ENCODE measurements around the gene AIFM2.

The AIFM2 gene

GRCh38 chr10:70146489-70147258 lies 14.0 kb upstream of the AIFM2 start, which contains the start of gene TYSND1:
Gene TYSND1 (minus strand): TSS chr10:70146700. CDS start chr10:70146586, 114 bp downstream.
- peak; percentile 85 to 88 for DNase-seq (ENCODE audit: low read depth in 2 of 2)

- peak; percentile 51 to 56 for DNase-seq (ENCODE audit: low read depth in 2 of 2)
Observed at GRCh38 chr10:70145666-70146488, 13.3 kb upstream of the AIFM2 start.

DNA sequence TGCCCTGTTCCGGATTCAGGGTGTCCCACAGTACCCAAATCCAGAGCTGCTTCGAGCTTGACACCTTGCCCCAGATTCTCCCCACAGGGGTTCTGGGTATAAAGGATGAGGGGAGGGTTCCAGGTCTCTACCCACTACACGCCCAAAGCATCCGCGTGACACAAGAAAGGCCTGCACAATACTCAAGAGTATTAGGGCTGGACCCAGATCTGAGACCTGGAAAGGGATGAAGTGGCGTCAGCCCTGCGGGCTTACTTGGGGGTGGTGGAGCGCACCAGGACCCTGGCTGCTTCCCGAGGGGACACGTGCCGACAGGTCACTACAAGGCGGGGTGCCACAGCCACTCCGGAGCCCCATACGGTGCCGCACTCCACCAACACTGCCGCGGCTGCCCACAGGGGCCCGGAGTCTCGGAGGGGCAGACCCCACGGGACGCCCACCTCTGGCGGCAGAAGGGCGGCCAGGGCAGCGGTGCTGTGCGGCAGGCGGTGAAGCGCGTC lies 12.6 kb upstream of the AIFM2 start:
- no peak for DNase-seq (ENCODE audit: low read depth in 2 of 2)

DNA sequence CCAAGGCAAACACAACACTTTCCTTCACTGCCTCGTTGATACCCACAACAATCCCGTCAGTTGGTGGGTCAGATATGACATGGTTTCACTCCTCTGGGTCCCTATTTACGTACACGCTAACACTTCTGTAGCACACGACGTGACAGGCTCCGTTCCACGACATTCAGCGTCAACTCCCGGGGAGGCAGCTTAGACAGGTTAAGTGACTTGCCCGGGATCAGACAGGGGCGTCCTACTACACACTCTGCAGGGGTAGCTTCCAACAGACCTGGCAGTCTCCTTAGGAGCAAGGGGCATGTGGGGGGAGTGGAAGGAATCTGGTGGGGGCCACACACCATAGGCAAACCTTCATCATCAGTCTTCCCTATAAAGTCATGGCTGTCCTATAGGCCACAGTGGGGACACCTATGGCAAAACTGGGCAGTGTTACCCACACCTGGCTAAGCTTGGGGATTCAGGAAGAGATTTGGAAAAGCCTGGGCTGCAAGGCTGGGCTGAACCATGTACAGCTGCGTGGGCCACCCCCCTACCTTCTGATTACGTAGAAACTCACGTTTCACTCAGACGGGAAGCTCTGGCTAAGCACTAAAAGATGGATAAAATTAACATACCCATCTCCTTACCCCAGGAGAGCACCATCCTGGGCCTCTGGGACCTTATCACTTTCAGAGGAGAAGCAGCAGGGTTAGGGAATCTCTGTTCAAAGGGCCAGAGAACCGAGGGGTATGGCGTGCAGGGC lies 11.9 kb upstream of the AIFM2 start:
- DNase-seq (ENCODE audit: low read depth in 2 of 2), result no peak

DNA sequence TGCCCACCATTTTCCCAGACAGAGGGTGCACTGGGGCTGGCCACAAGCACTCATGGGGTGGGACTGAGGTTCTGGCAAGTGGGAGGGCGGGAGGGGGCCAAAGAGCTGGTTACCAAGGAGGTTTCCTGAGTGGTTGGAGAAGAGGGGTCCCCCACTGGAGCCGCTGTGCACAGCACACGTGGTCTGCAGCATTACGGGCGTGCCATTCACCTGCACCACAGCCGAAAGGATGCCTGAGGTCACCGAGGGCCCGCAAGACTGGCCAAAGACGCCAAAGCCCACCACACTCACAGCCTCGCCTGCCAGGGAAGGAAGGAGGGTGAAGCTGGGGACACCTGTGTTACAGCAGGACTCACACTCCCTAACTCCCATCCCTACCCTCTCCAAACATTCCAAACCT lies 9.9 kb upstream of the AIFM2 start:
- no peak for DNase-seq (ENCODE audit: low read depth in 2 of 2)

- no peak for DNase-seq (ENCODE audit: low read depth in 2 of 2)
Observed at GRCh38 chr10:70140297-70140696, 7.7 kb upstream of the AIFM2 start.

DNA sequence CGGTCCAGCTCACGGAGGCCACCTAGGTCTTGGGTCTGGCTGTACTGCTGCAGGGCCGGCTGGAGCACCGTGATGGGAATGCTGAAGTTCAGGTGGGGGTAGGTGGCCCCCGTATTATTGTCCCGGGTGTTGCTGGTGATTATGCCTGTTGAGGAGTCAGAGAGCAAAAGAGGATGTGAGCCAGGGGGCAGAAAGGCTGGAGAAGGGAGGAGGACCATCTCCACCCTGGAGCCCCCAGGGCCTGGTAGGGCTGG lies 7.3 kb upstream of the AIFM2 start:
- DNase-seq (ENCODE audit: low read depth in 2 of 2), result no peak

GRCh38 chr10:70139151-70139996 lies 6.7 kb upstream of the AIFM2 start:
- DNase-seq (ENCODE audit: low read depth in 2 of 2), result no peak

GRCh38 chr10:70137927-70138883 lies 5.6 kb upstream of the AIFM2 start:
- DNase-seq (ENCODE audit: low read depth in 2 of 2), result no peak

- DNase-seq (ENCODE audit: low read depth in 2 of 2), result no peak
Observed at GRCh38 chr10:70137135-70137534, 4.5 kb upstream of the AIFM2 start.

DNA sequence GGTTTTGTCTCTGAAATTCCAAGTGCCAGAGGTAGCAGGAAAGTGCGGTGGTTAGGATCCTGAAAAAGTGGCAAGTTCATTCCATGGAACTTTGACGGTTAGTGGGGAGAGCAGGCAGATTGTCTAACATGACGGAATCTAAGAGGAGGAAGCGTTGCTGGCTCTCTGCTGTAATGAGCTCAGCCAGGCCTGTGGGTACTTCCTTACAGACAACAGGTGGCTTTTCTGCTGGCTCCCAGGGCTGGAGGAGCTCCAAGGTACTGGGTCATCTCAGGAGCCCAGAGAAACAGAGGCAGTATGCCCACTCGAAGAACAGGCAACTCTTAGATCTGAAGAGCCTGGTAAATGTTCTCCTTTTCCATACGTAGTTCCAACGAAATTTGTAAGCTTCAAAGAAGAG lies 3.1 kb upstream of the AIFM2 start:
- DNase-seq (ENCODE audit: low read depth in 2 of 2), result no peak

GRCh38 chr10:70135046-70135445 lies 2.4 kb upstream of the AIFM2 start:
- no peak for DNase-seq (ENCODE audit: low read depth in 2 of 2)

- no peak for DNase-seq (ENCODE audit: low read depth in 2 of 2)
Observed at GRCh38 chr10:70131560-70131937, 1.1 kb downstream of the AIFM2 start.

DNA sequence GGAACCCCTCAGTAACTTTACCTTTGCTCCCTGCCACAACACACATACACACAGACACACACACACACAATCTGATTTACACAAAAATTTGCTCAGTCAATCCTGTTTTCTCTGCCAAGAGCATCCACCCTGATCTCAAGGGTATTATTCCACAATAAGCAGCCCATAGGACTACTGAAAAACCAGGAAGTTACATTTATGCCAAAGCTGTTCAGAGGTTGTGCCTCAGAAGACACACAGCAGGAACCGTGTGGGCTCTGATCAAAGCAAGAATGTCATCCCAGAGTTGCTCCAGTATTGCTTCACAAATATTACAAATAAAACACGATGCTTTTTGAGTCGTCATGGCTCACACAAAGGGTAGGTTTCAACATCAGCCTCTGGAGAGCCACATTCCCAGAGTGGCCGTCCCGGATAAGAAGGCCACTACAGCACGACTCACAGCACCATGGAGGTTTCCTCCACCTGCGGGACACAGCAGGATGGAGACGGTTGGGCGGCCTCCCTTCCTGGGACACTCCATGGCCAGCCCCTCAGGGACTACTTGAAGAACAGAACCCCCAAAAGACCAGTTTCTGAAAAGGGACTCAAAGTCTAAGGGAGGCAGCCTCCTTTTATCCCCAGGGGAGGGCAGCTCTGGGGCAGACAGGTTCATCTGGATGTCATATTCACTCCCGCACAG lies 1.6 kb downstream of the AIFM2 start:
- no peak for DNase-seq (ENCODE audit: low read depth in 2 of 2)

DNA sequence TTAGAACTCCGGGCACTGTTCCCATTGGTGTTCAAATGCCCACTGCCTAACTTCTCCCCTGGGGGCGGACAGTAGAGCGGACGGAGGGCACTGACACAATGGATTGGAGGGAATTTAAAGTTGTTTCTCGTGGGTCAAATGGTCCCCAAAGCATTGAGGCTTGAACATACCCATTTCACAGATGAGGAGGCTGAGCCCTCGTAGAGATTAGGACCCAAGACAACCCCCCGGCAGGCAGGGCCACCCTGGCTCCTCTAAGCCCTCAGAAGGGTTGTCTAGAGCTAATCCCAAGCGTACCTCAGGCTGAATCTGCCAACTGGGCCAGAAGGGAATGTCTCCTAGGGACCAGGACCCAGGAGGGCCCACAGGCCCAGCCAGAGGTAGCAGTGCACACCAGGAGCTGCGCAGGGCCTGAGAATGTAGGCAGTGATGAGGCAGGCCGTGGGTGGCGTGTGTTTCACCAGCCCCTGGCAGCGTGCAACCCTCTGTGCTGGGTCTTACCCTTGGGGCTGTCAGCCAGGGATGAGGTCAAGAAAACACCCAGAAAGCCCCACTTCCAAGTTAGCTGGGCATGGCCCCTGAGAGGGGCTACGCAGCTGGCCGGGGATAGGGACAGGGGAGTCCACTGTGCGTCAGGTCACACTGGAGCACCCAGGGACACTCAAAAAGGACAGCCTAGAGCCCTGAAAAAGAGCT lies 5.8 kb downstream of the AIFM2 start:
- no peak for DNase-seq (ENCODE audit: low read depth in 2 of 2)

DNA sequence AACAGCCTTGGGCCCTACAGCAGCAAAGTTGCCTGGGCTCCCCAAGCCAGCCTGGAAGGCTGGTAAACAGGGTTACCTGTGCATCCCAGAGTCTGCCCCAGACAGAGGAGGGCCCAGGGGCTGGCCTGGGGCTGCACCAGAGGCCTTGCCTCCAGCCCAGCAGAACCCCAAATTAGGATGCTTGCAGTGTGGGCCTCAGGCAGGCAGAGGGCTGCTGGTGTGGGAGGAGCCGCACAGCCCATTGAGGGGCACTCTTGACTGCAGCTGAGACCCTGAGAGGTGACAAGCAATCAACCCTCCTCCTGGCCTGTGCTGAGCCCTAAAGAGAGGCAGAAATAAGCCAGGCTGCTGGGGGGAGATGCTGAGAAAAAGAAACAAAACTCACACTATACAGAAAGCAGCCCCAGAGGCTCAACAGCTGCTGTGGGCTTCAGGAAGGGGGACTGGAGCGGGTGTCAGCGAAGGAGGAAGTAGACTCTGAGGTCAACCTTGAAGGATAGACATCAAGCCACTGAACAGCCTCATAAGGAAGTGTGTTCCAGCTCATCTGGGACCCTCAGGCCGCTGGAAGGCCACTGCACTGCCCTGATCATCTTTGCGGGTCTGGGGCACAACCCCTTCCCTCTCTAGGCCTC lies 6.6 kb downstream of the AIFM2 start:
- no peak for DNase-seq (ENCODE audit: low read depth in 2 of 2)

DNA sequence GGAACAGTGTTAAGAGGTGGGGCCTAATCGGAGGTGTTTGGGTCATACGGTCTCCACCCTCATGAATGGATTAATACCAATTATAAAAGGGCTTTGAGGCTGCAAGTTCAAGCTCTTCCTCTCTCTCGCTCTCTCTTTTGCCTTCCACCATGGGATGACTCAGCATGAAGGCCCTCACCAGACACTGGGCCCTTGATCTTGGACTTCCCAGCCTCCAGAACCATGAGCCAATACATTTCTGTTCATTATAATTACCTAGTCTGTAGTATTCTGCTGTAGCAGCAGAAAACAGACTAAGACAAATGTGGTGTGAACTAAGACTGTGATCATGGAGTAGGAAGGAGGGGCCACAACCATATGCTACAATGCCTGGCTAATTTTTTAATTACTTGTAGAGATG lies 7.7 kb downstream of the AIFM2 start:
- DNase-seq (ENCODE audit: low read depth in 2 of 2), result no peak

DNA sequence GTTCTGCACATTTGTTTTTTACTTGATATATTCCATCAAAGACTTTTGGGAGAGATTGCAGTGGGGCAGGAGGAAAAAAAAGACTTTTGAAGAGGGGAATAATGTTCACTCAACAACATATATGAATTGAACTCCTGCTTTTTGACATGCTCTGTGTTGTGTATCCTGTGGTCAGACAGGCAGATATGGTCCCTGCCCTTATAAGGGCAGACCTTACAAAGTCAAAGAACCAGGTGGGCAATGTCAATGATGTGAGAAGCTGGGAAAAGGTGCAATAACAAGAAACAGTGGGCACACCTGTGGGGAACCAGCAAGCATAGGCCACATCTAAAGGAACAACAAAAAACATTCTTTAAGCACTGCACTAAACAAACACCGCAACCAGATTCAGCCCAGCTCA lies 8.2 kb downstream of the AIFM2 start:
- no peak for DNase-seq (ENCODE audit: low read depth in 2 of 2)

DNA sequence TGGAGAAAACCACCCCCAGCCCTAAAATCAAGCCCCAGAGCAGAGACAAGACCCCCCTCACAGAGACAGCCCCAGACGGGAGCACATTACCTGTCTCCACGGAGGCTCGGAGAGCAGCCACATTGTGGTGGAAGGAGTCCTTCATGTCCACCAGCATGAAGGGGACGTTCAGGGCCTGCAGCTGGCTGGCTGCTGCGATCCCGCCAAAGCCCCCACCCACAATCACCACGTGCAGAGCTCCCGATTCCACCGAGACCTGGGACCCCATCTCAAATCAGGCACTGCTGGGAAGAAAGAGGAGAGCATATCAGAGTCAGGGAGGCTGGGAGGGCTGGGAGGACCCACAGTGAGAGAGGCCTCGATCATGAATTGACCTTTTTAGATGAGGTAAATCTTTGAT lies 8.8 kb downstream of the AIFM2 start:
- no peak for DNase-seq (ENCODE audit: low read depth in 2 of 2)
